Panc1 (cell line): ENCODE measurements around the gene PTPDC1. TPM values are rescaled to one million over a fixed set of nuclear protein-coding genes. Genes with fewer than 3 reads are reported as not detected.
A peak's percentile ranks its signal among the peaks of the same experiment; 100 is the strongest.

Experiments
- ATAC-seq: fragments of 200-7000 bp; cut with Tn5 transposase; 2 replicates; pipeline ENCODE4 v1.9.1; 2020; ENCODE audit warnings: mild to moderate bottlenecking, moderate library complexity
- BruUV-seq: library from RNA; stranded (reverse); fragments of 400-500 nt; replicated peaks from 2 replicates; lab custom pipeline; 2021; lab: Mats Ljungman, UMichigan
- CTCF ChIA-PET: fragments of 300-600 bp; sonication (Branson Sonifier 250); formaldehyde crosslinking; loops from one replicate; lab custom pipeline; 2022; ENCODE audit warnings: antibody characterized with exemption; lab: Charles Lee
- POLR2A ChIA-PET: fragments of 300-600 bp; sonication (Branson Sonifier 250); formaldehyde crosslinking; loops from one replicate; lab custom pipeline; 2022; ENCODE audit warnings: antibody characterized with exemption; lab: Charles Lee
- DNase-seq: peaks from one replicate; pipeline ENCODE4 v3.0.0-alpha.2; 2010; ENCODE audit warnings: low read depth, low spot score
- H3K27ac ChIP-seq: 2 replicates; pipeline ENCODE4 v1.5.1; 2011; ENCODE audit warnings: mild to moderate bottlenecking, low read length, inconsistent platforms
- H3K27me3 ChIP-seq: fragments of 200-500 bp; sonication (Bioruptor generic); 2 replicates; pipeline ENCODE4 v1.6.0; 2014; ENCODE audit warnings: low read length, inconsistent platforms; ENCODE audit not compliant: control insufficient read depth, insufficient read depth
- H3K36me3 ChIP-seq: fragments of 200-500 bp; sonication (Bioruptor generic); 2 replicates; pipeline ENCODE4 v1.5.1; 2014; ENCODE audit warnings: inconsistent platforms, mild to moderate bottlenecking, low read length, moderate library complexity; ENCODE audit not compliant: control insufficient read depth, insufficient read depth
- H3K4me1 ChIP-seq: 2 replicates; pipeline ENCODE4 v1.5.1; 2011; ENCODE audit warnings: inconsistent platforms, mild to moderate bottlenecking, low read length, moderate library complexity; ENCODE audit not compliant: control insufficient read depth, insufficient read depth
- H3K4me3 ChIP-seq, 2 experiments: 2 replicates each; pipeline ENCODE4 v1.5.1; 2011 to 2012; ENCODE audit warnings: low read depth in 2 of 2, low read length in 2 of 2, mild to moderate bottlenecking in 2 of 2, inconsistent platforms in 1 of 2, moderate library complexity in 1 of 2
- H3K9me3 ChIP-seq: fragments of 200-500 bp; sonication (Bioruptor generic); 2 replicates; pipeline ENCODE4 v1.5.1; 2014; ENCODE audit warnings: low read depth, mild to moderate bottlenecking, inconsistent platforms, low read length, moderate library complexity; ENCODE audit not compliant: control insufficient read depth, insufficient read depth
- CTCF ChIP-seq: fragments of 450-650 bp; IDR thresholded peaks from 2 replicates; pipeline ENCODE4 v1.5.1; 2017; ENCODE audit warnings: mild to moderate bottlenecking
- POLR2AphosphoS5 ChIP-seq: IDR thresholded peaks from 2 replicates; pipeline ENCODE4 v1.6.1; 2012; ENCODE audit warnings: mild to moderate bottlenecking, low read depth, low read length, moderate library complexity
- REST ChIP-seq, 2 experiments: IDR thresholded peaks; 2 replicates each; pipeline ENCODE4 v1.6.1; 2011 to 2012; ENCODE audit warnings: low read depth in 2 of 2, control low read depth in 1 of 2, low read length in 1 of 2, mild to moderate bottlenecking in 1 of 2, moderate library complexity in 1 of 2; ENCODE audit not compliant: insufficient read depth in 1 of 2
- SIN3A ChIP-seq: IDR thresholded peaks from 2 replicates; pipeline ENCODE4 v1.6.1; 2012; ENCODE audit warnings: low read depth, mild to moderate bottlenecking, low read length, moderate library complexity, borderline replicate concordance; ENCODE audit not compliant: insufficient read depth
- TCF7L2 ChIP-seq: IDR thresholded peaks from 2 replicates; pipeline ENCODE4 v1.6.1; 2011; ENCODE audit warnings: mild to moderate bottlenecking, low read depth, low read length, inconsistent platforms
- in situ Hi-C: cut with HindIII; loops from 2 replicates; pipeline ENCODE4 v1.10.0; 2016; ENCODE audit warnings: low sequenced_read_pairs, low pct_unique_long_range_greater_than_20kb
- intact Hi-C: fragments of 100-400 bp; cut with micrococcal nuclease; formaldehyde crosslinking; loops from one replicate; pipeline ENCODE4 v1.10.0; 2022; ENCODE audit not compliant: unreplicated experiment
- total RNA-seq: library from RNA; stranded (reverse); gene quantifications from one replicate; pipeline ENCODE4 v1.2.1, GENCODE V29; 2021; ENCODE audit not compliant: unreplicated experiment

The PTPDC1 gene
- total RNA-seq, 1 experiment from 2014 or later = 10.6 TPM

- in situ Hi-C loops (no loop called here), intact Hi-C loops (loop anchor here (2.0 to 10.0 kb wide), 2 partner anchors 99 to 147 kb away; no protein-coding TSS in a partner anchor)
- ChIA-PET POLR2A (no interaction called here), CTCF (no interaction called here)
- no peak overlapping the region for H3K4me3 ChIP-seq
- H3K9me3 ChIP-seq = no peaks in the 10 kb centered on the region
- BruUV-seq = no TSS peak
- no peaks in the 10 kb centered on the region for H3K36me3 ChIP-seq
- no peak overlapping the region for H3K27ac ChIP-seq
- H3K4me1 ChIP-seq = no peaks in the 10 kb centered on the region
- ATAC-seq (peak; percentile 84), DNase-seq (peak; percentile 54)
- H3K27me3 ChIP-seq = no peaks in the 10 kb centered on the region
- TF ChIP-seq POLR2AphosphoS5 (no peak), CTCF (peak; percentile 73), REST (IDR thresholded peaks at IDR 0.05; ENCODE audit: insufficient read depth in 1 of 2, low read depth in 2 of 2, low read length in 1 of 2) (no peak)
Observed at GRCh38 chr9:94065535-94065961, 18.7 kb upstream of the PTPDC1 start.

GRCh38 chr9:94068257-94068656 is 16.0 kb upstream of the PTPDC1 start:
- Histone ChIP-seq H3K27me3 (no peaks in the 10 kb centered on the region), H3K9me3 (no peaks in the 10 kb centered on the region), H3K36me3 (no peaks in the 10 kb centered on the region), H3K4me1 (no peaks in the 10 kb centered on the region), H3K4me3 (no peak overlapping the region), H3K27ac (no peak overlapping the region)
- ChIA-PET CTCF (no interaction called here), POLR2A (no interaction called here)
- no peak for ATAC-seq
- in situ Hi-C loops = no loop called here
- no TSS peak for BruUV-seq
- intact Hi-C loops = loop anchor here (10.0 kb wide), 1 partner anchor 97 kb away; no protein-coding TSS in a partner anchor
- TF ChIP-seq TCF7L2 (no peak), POLR2AphosphoS5 (no peak)
- DNase-seq = no peak

GRCh38 chr9:94076557-94076956 is 7.7 kb upstream of the PTPDC1 start:
- POLR2A ChIA-PET = no interaction called here
- Histone ChIP-seq H3K9me3 (no peaks in the 10 kb centered on the region), H3K4me1 (no peaks in the 10 kb centered on the region), H3K27ac (no peak overlapping the region), H3K4me3 (no peak overlapping the region), H3K36me3 (no peaks in the 10 kb centered on the region), H3K27me3 (no peaks in the 10 kb centered on the region)
- ATAC-seq = no peak
- intact Hi-C loops (no loop called here), in situ Hi-C loops (no loop called here)
- CTCF ChIA-PET = no interaction called here
- BruUV-seq = no TSS peak
- no peak for TF ChIP-seq SIN3A
- TF ChIP-seq REST (IDR thresholded peaks at IDR 0.05; ENCODE audit: insufficient read depth in 1 of 2, low read depth in 2 of 2, low read length in 1 of 2) = no peak
- TF ChIP-seq TCF7L2 = no peak
- no peak for TF ChIP-seq POLR2AphosphoS5
- TF ChIP-seq CTCF = no peak
- DNase-seq = no peak
